Left renal pelvis (tissue), 4 donors: Measurements from ENCODE around the gene FAIM2. TPM values are rescaled to one million over a fixed set of nuclear protein-coding genes. Genes with fewer than 3 reads are reported as not detected.

Source experiments
- DNase-seq, 4 donors: peaks; one replicate each; pipeline ENCODE4 v3.0.0-alpha.2; 2013; ENCODE audit warnings: low read depth in 4 of 4, low spot score in 3 of 4
- polyA plus RNA-seq, 4 donors: library from polyadenylated mRNA; unstranded; fragments of 120-200 nt; gene quantifications; one replicate each; pipeline ENCODE4 v1.2.1, GENCODE V29; 2013; ENCODE audit not compliant: insufficient read length in 4 of 4

The FAIM2 gene
- polyA plus RNA-seq, 4 donors: 3.3 to 35.7 (median 3.9) TPM

DNA sequence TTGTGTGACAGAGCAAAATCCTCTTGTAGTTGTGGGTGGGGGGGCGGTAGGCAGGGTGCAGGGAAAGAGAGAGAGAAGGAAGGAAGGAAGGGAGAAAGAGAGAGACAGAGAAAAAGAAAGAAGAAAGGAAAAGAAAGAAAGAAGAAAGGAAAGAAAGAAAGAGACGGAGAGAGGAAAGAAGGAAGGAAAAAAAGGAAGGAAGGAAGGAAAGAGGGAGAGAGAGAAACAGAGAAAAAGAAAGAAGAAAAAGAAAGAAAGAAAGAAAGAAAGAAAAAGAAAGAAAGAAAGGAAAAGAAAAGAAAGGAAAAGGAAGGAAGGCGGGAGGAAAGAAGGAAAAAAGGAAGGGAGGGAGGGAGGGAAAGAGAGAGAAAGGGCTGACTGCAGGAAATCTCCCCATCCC, 17.6 kb upstream of the FAIM2 start:
- no peak for DNase-seq

DNA sequence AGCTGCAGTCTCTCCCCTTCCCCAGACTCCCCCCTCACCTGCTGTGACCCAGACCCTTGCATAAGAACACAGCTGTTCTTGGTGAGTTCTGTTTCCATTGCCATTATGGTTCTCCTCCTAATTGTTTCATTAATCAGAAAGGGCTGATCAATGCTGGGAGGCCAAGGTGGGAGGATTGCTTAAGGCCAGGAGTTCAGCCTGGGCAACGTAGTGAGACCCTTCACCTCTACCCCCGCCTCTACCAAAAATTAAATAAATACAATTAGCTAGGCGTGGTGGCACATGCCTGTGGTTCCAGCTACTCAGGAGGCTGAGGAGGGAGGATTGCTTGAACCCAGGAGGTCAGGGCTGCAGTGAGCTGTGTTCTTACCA, 17.2 kb upstream of the FAIM2 start:
- no peak for DNase-seq

DNA sequence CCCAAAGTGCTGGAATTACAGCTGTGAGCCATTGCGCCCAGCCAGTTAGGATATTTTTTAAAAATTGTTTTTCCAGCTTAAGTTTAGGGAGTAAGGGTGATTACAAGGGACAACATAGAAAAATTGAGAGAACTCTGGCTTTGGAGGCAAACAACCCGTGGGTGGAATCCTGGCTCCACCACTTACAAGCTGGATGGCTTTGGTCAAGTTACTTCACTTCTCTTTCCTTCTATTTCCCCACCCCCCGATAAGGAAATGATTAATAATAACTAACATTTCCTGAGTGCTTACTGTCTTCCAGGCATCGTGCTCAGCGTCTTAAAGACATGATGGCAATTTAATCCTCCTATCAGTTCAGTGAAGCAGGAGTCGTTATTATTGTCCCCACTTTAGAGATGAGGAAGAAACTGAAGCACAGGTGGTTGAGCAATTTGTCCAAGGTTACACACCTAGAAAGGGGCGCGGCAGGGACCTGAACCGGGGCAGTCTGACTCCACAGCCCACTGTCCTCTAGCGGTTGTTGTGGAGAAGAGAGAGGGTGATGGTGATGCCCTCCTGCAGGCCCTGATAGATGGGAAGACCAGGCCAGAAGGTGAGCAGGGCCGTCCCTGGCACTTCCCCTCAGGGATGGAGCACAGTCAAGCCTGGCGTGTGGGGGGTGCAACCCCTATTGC, 16.7 kb upstream of the FAIM2 start:
- no peak for DNase-seq

DNA sequence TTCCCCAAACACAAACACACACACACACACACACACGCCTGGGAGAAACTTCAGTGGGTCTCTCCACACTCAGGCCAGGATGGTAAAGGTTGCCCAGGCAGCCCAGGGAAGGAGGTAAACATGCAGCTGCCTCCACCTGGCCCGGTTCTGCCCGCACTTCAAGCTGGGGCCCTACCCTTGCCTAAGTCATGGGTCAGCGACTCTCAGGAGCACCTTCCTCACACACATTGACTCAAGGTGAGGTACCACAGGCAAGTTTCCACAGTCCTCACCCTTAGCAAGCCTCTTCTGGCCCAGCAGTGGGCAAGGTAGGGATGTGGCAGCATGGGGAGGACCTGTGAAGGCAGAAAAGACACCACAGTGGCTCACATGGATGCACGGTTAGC, 14.1 kb upstream of the FAIM2 start:
- no peak for DNase-seq

DNA sequence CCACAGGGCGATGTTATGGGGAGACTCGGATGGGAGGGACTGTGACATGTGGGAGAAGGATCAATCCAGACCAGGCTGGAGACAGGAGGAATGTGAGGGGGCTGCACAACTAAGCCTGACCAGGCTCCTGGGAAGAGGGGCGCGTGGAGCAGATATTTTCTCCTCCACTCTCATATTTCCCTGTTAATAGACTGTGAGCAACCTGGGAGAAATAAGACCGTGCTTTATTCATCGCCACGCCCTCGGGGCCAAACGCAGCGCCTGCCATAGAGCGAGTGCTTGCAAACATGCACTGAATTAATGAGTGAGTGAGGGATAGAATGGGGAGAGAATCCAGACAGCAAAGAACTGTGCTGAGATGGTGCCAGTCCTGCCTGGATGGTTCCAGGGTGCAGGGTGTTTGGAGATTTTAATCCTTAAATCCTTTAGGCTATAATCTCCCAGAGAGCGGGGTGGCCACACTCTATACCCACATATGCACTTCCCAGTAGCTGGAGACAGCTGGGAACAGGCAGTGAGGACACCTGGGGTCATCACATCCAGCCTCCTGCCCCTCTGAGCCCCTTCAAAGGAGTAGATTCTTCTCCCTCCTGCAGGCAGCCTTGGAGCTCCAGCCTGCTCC, 13.6 kb upstream of the FAIM2 start:
- no peak for DNase-seq

- no peak for DNase-seq
Measured at GRCh38 chr12:49916129-49916919, 12.6 kb upstream of the FAIM2 start.

- no peak for DNase-seq
Measured at GRCh38 chr12:49912345-49913255, 8.9 kb upstream of the FAIM2 start.

DNA sequence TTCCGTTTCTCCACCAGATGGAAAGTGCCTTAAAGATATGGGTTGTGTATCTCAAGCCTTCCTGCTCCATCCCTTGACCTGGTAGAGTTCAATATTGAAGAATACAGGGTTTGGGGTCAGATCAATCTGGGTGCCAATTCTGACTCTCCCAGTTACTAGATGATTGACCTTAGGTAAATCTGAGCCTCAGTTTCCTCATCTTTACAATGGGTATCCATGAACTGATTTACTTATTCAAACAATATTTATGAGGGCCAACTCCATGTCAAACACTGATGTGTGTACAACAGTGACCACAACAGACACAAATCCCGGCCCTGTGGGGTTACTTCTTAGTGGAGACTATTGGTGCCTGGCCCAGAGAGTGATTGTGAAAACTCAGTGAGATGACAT, 7.5 kb upstream of the FAIM2 start:
- DNase-seq: no peak

DNA sequence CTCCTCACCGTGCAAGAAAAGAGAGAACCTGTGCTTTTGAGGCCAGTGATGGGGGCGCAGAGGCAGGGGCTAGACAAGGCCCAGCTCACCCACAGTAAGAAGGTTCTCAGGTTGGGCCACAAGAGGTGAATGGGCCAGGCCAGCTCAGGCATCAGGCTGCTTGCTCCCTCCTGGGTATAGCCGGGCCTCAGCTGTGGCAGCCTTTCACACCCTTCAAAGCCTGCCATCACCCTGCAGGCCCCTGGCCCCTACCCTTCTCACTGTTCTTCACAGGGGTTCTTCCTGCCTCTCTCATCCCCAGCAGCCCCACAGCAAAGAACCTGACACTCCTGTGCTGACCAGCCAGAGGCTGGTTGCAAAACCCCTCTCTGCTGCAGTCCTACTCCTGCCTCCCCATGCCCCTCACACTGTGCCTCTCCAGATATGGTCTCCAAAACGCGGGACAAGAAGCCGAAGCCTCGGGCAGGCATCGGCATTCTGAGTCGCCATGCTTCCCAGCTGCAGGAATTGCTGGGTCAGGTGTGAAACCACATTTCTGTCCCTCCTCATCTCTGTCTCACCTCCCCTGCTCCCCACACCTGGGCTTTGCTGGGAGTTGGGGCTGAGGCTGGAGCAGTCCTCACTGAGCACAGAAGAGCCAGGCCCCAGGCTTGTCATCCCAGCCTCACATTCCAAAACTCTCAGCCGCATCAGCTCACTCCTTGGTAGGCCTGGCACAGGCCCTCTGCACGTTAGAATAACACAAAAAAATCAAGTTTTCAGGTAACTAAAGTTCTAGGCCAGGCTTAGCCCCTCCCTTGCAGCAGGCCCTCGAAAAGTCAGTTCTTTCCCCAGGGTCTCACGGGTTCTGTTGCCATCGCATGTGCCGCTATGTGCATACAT, 6.9 kb upstream of the FAIM2 start:
- DNase-seq: no peak

GRCh38 chr12:49909826-49910225, 6.1 kb upstream of the FAIM2 start:
- DNase-seq: no peak

GRCh38 chr12:49909356-49909755, 5.7 kb upstream of the FAIM2 start:
- no peak for DNase-seq

GRCh38 chr12:49907352-49907751, 3.7 kb upstream of the FAIM2 start:
- DNase-seq: no peak

- DNase-seq: no peak
Measured at GRCh38 chr12:49905718-49906314, 2.1 kb upstream of the FAIM2 start.

DNA sequence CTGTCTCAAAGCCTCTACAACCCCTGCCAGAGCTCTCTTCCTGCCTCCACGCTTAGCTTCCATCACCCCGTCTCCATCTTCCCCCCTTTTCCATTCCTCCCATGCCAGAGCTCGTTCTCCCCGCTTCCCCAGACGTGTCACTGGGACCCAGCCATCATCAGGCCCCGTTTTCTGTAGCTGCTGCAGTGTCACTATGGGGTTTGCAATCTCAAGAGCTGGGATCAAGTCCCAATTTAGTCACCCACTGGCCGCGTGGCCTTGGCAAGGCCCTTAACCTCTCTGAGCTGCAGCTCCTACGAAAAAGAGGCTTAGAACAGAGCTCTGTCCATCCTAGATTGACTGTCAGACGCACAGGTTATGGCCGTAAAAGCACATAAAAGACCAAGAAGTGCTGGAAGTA, 901 bp upstream of the FAIM2 start:
- no peak for DNase-seq

- DNase-seq: no peak
Measured at GRCh38 chr12:49903351-49903699, 375 bp downstream of the FAIM2 start.

GRCh38 chr12:49902399-49903350, 1.0 kb downstream of the FAIM2 start:
- no peak for DNase-seq

DNA sequence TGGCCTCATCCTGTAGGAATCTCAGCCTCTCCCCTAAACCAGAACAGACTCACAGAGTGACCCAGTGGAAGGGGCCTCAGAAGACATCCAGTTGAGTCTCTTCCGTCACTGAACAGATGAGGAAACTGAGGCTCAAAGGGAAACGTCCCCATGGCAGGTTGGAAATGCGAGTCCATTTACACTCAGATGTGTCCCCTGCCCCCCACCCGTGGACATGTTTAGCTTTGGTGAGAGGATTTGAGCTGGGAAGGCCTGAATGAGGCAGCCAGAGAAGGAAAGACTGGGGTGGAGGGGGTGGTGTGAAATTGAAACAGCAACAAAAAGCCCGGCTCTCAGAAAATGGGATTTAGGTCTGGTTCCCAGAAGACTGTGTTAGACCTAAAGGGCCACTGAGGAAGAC, 1.7 kb downstream of the FAIM2 start:
- no peak for DNase-seq

- no peak for DNase-seq
Measured at GRCh38 chr12:49901026-49901425, 2.7 kb downstream of the FAIM2 start.

DNA sequence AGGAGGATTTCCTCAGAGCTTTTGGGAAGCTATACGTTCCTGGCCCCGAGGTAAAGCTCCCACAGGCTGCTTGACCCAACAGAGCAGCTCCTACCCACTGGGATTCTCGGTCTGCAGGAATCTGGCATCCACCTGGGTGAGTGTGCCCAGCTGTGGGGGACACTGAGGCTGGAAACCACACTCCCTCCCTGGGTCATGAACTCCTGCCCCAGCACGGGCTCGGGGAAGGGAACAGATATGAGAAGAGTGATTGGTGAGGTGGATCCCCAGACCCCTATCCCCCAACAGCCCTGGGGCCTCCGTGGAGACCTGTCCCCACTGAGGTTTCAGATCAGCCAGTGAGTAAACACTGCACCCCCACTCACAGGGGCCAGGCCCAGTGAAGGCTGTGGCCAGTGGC, 3.3 kb downstream of the FAIM2 start:
- DNase-seq: no peak
